Measurements from ENCODE around the gene SHANK3.
A peak's percentile ranks its signal among the peaks of the same experiment; 100 is the strongest.
"Not testable (repeated sequence)": the region's sequence is repeated elsewhere in the genome, so short reads cannot be mapped to it uniquely, and the experiment has no call there.

Gene SHANK3

GRCh38 chr22:50653256-50653655, 19.4 kb upstream of the SHANK3 start:
- DNase-seq (ENCODE audit: low spot score), result no peak
- no peak for FAIRE-seq

GRCh38 chr22:50654664-50655063, 18.0 kb upstream of the SHANK3 start:
- DNase-seq (ENCODE audit: low spot score); FAIRE-seq: not testable (repeated sequence)

DNA sequence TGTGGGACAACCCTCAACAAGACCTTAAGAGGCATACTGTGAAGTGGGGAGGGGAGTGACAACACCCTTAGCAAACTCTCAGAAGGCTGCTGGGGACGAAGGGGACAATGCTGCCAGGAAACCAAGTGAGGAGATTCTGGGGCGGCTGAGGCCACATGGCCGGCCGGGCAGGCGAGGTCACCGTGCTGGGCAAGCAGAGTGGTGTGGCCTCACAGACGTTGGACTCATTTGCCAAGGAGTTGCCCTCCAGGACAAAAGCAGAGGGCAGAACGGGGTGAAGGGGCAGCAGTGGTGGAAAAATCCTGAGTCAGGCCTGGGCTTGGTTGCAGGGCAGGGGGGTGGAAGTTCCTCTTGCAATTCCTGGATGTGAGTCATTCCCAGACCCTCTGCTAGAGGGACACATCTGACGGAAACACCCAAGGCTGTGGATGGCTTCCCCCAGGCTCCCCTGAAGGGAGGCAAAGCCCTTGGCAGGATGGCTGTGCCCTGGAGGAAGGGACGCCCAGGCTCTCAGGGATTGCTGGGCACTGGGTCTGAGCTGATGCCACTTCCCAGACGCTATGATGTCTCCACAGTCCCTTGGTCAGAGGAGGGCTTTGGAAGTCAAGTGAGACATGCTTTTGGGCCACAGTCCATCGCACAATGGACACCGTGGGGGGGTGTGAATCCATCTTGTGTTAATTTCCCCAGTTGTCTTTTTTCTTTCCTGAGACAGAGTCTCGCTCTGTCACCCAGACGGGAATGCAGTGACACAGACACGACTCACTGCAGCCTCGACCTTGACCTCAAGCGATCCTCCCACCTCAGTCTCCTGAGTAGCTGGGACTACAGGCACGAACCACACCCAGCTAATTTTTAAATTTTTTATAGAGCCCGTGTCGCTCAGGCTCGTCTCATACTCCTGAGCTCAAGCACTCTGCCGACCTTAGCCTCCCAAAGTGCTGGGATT, 16.2 kb upstream of the SHANK3 start:
- peak; percentile 80 for FAIRE-seq
- DNase-seq (ENCODE audit: low spot score), result peak; percentile 87

GRCh38 chr22:50657925-50658324, 14.7 kb upstream of the SHANK3 start:
- DNase-seq (ENCODE audit: low spot score) (no peak), FAIRE-seq (no peak)

- not testable (repeated sequence) for DNase-seq (ENCODE audit: low spot score); FAIRE-seq
Observed at GRCh38 chr22:50659711-50660110, 12.9 kb upstream of the SHANK3 start.

GRCh38 chr22:50660306-50660705, 12.3 kb upstream of the SHANK3 start:
- FAIRE-seq, result no peak

GRCh38 chr22:50665212-50665611, 7.4 kb upstream of the SHANK3 start:
- FAIRE-seq (no peak), DNase-seq (ENCODE audit: low spot score) (no peak)

More at GRCh38 chr22:50660306-50660705, 12.3 kb upstream of the SHANK3 start:
- DNase-seq (ENCODE audit: low spot score), result no peak

DNA sequence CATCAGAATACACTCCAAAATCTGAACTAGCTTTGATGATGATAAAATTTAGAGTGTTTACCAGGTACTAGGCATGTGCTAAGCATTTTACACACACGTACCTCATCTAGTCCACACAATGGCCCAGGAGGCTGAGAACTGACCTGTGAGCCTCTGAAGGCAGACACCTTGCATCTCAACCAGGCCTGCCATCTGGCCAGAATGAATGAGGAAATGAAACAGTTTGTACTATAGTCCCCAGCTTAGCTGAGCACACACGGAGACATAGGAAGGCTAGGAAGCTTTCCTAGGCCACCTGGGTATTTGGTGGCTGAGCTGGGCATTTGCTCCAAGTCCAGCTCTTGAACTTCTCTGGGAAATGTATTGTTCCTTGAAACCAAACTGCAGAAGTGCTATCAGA, 6.9 kb upstream of the SHANK3 start:
- DNase-seq (ENCODE audit: low spot score), result no peak
- FAIRE-seq, result no peak

DNA sequence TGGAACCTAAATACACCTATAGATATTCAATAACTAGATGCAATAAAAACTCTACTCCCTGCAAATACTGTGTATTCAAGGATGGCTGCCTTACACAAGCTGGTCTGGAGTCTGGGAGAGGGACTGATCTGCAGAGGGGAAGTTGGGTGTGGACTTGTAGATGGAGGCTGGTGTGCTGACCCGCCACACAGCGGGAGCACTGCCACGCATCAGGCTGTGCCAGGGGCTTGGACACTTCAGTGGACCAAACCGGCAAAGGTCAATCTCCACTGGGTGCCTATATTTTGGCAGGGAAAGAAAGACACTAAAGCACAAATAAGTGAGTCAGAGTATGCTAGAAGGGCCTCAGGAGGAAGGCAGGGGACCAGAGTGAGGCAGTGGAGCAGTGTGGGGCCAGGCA, 2.1 kb upstream of the SHANK3 start:
- FAIRE-seq (no peak), DNase-seq (ENCODE audit: low spot score) (no peak)

DNA sequence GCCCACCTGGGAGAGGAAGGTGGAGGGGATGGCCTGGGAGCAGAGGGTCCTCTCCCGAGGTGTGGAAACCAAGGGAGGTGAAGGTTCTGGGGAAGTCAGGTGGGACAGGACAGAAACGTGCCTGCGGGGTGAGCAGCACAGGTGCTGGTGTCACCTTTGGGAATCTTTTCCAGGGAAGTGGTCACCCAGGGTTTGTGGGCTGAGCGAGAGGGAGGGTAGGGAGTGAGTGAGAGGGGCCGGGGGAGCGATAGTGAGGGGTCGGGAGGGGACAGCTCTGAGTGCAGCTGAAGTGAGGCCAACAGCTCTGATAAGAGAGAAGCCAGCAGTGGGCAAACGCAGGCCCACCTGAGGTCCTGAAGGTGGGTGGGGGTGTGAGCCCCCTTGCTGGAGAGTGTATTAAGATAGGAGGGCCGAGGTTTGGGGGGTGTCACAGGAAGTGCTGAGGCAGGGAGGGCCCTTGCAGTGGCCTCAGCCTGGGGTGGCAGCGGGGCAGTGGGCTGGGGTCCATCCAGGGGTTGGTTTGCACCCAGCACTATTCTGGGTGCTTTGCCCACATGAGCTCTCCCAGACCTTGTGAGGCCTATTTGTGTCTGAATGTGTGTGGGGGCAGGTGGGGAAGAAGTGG, 1.6 kb upstream of the SHANK3 start:
- no peak for DNase-seq (ENCODE audit: low spot score)

DNA sequence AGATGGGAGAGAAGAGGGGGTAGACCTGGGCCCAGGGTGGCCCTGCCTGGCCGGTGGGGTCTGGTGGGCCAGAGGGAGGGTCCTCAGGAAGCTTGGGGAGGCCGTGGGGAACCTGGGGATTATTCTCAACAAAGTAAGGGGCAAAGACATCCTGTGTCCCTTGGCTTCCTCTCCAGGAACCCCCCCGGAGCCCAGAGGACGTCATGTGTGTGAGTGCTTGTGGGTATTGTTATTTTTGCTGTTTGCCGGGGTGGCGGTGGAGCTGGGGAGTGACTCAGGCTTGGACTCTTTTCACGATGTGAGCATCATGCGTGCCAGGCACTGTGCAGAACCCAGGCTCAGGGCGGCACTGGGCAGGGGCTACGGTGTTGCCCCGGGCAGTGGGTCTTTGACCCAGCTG, 982 bp upstream of the SHANK3 start:
- DNase-seq (ENCODE audit: low spot score), result no peak
- no peak for FAIRE-seq

More for the DNA sequence above, 1.6 kb upstream of the SHANK3 start:
- FAIRE-seq, result no peak

DNA sequence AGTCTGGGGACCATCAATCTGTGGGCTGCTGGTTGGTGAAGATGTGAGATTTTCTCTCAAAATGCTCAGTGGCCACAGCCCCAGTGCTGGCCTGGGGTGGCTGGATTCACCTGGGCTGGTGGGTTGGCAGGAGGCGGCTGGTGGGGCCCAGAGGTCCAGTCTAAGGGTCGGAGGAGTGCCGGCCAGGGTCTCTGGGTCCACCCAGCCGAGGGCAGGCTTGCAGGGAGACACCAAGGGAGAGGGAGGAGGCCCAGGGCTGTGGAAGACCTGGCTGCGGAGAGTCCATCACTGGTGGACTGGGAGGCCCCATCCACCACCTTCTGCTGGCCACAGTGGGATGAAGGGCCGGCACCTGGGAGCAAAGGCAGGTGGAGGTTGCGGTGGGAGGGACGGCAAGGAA, 582 bp upstream of the SHANK3 start:
- DNase-seq (ENCODE audit: low spot score) (no peak), FAIRE-seq (no peak)

- no peak for DNase-seq (ENCODE audit: low spot score)
- FAIRE-seq, result no peak
Observed at GRCh38 chr22:50673231-50674129, 857 bp downstream of the SHANK3 start.

DNA sequence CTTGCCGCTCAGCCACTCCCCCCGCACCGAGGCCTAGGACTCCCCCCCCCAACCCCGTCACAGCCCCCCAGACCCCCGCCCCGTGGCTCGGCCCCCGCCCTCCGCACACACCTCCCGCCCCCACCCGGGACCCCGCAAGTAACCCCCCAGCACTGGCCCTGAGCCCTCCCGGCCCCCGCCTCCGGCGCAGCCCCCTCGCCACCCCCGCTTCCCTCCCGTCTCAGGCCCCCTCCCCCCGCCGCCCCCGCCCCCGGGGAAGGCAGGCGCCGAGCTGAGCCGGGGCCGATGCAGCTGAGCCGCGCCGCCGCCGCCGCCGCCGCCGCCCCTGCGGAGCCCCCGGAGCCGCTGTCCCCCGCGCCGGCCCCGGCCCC, 1.5 kb downstream of the SHANK3 start:
- DNase-seq (ENCODE audit: low spot score) (no peak), FAIRE-seq (no peak)

GRCh38 chr22:50674606-50675552, 2.3 kb downstream of the SHANK3 start:
- no peak for DNase-seq (ENCODE audit: low spot score)
- FAIRE-seq, result no peak

DNA sequence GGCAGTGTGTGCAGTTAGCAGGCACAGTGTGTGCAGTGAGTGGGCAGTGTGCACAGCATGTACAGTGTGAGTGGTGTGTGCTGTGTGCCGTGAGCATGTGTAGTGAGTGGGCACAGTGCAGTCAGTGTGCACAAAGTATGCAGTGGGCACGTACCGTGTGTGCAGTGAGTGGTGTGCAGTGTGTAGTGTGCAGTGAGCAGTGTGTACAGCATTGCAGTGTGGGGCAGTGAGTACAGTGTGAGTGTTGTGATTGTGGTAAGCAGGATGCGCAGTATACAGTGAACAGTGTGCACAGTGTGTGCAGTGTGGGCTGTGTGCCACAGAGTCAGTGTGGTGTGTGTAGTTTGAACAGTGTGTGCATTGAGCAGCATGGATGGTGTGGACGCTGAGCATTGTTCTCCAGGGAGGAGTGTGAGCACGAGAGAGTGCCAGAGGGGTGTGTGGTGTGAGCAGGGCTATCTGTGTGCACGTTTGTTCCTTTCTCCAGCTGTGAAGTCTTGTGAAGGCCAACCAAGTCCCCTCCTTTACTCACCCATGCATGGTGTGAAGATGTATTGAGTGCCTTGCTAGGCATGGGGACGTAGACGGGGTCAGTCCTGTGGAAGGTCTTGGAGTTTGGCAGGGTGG, 3.0 kb downstream of the SHANK3 start:
- FAIRE-seq (no peak), DNase-seq (ENCODE audit: low spot score) (no peak)

DNA sequence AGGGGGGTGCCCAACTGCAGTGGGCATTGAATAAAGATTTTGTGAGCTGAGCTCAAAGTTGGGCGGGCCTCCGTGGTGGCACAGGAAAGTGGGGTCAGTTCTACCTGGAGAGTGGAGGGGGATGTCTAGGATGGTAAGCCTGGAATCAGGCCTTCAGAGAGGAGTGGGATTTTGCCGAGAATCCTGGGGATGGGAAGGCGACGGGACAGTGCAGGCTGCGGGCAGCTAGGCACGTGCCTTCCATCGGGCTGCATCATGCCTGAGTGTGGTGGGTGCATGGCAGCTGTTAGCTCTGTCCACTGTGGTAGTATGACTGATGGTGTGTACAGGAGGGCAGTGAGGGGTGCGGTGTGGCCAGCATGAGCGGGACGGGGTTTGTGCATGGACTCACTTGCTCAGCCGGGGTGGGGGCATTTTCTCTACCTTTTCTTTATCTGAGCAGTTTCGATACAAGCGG, 3.6 kb downstream of the SHANK3 start:
- no peak for DNase-seq (ENCODE audit: low spot score)
- FAIRE-seq, result no peak

- DNase-seq (ENCODE audit: low spot score), result no peak
- no peak for FAIRE-seq
Observed at GRCh38 chr22:50676661-50677492, 4.3 kb downstream of the SHANK3 start.

Measured in RCC 7860 (cell line).